Kidney (tissue), 14 donors: ENCODE data around the gene RADIL. TPM values are rescaled to one million over a fixed set of nuclear protein-coding genes. Genes with fewer than 3 reads are reported as not detected.

Source experiments
- DNase-seq, 5 donors: peaks; one replicate each; pipeline ENCODE4 v3.0.0-alpha.2; 2013 to 2020
- FAIRE-seq: peaks from 2 replicates; lab custom pipeline; 2012; peaks lifted over from hg19 to GRCh38; lab: Jason Lieb, UNC
- H3K27ac ChIP-seq, 2 donors: one replicate each; pipeline ENCODE4 v1.7.0; 2013; ENCODE audit warnings: low read depth in 2 of 2, low read length in 2 of 2, inconsistent platforms in 1 of 2
- H3K27me3 ChIP-seq: one replicate; pipeline ENCODE4 v1.7.1; 2013; ENCODE audit warnings: low read length, inconsistent platforms; ENCODE audit not compliant: control insufficient read depth, insufficient read depth
- H3K36me3 ChIP-seq, 3 donors: one replicate each; pipeline versions ENCODE4 v1.7.0 to v1.7.1; 2013; ENCODE audit warnings: low read length in 3 of 3, control low read depth in 1 of 3, inconsistent platforms in 1 of 3; ENCODE audit not compliant: insufficient read depth in 3 of 3, control insufficient read depth in 2 of 3
- H3K4me1 ChIP-seq, 3 donors: one replicate each; pipeline versions ENCODE4 v1.7.0 to v1.7.1; 2013; ENCODE audit warnings: low read length in 3 of 3, inconsistent platforms in 1 of 3, low read depth in 1 of 3; ENCODE audit not compliant: control insufficient read depth in 2 of 3, insufficient read depth in 2 of 3
- H3K4me3 ChIP-seq, 3 donors: one replicate each; pipeline versions ENCODE4 v1.7.0 to v1.8.1; 2013; ENCODE audit warnings: low read length in 3 of 3, control low read depth in 1 of 3, inconsistent platforms in 1 of 3
- H3K9ac ChIP-seq, 3 donors: one replicate each; pipeline versions ENCODE4 v1.7.0 to v1.7.1; 2013; ENCODE audit warnings: low read length in 3 of 3, control low read depth in 1 of 3, inconsistent platforms in 1 of 3
- H3K9me3 ChIP-seq, 3 donors: one replicate each; pipeline versions ENCODE4 v1.7.0 to v1.7.1; 2013; ENCODE audit warnings: low read length in 3 of 3, control low read depth in 1 of 3, inconsistent platforms in 1 of 3; ENCODE audit not compliant: control insufficient read depth in 2 of 3, insufficient read depth in 1 of 3
- CTCF ChIP-seq: IDR thresholded peaks from 3 replicates; pipeline ENCODE4 v1.5.1; 2012; ENCODE audit warnings: mild to moderate bottlenecking, moderate library complexity, borderline replicate concordance; ENCODE audit not compliant: insufficient read depth; ENCODE audit errors: extremely low read depth
- intact Hi-C: fragments of 100-400 bp; cut with DNase I; formaldehyde crosslinking; loops from one replicate; pipeline ENCODE4 v1.11.1; 2022
- polyA plus RNA-seq: library from polyadenylated mRNA; stranded (reverse); fragments of 350-450 nt; fragmentation: Illumina TruSeq; extraction: RNeasy Lipid Tissue Mini Kit (QIAGEN cat#74804); gene quantifications from one replicate; pipeline ENCODE4 v1.2.3, GENCODE V29; 2014; ENCODE audit warnings: low read depth, low replicate concordance; ENCODE audit not compliant: insufficient read depth
- total RNA-seq: library from RNA; stranded (reverse); fragmentation: NEBNext Ultra II Directional; extraction: Animal tissue kit (Norgen Biotek cat#: 25700); gene quantifications from one replicate; pipeline ENCODE4 v1.2.1, GENCODE V29; 2021
- donor health status: control.
- donor health status: control.
- donor health status: control.
- donor health status: control.
- donor health status: control.
- donor health status: DM: yes; HTN: yes; CAD: no.
- donor health status: Normal renal cell carcinoma (clear cell type).

Gene RADIL
- total and polyA plus RNA-seq, 2 donors from 2014 or later = 1.0 to 1.7 TPM

- Histone ChIP-seq H3K4me3 (no peak overlapping the region), H3K9me3 (no peaks in the 10 kb centered on the region), H3K9ac (no peak overlapping the region), H3K4me1 (no peaks in the 10 kb centered on the region), H3K27me3 (no peaks in the 10 kb centered on the region), H3K36me3 (no peaks in the 10 kb centered on the region), H3K27ac (peak overlapping the region in 1 of 2 donors; percentile 47)
- DNase-seq (no peak), FAIRE-seq (no peak)
- intact Hi-C loops = no loop called here
- TF ChIP-seq CTCF = no peak
These were observed 75.0 kb downstream of the RADIL start for GRCh38 chr7:4808565-4808964.

GRCh38 chr7:4808026-4808425 lies 75.5 kb downstream of the RADIL start:
- TF ChIP-seq CTCF = no peak
- no peak for DNase-seq
- Histone ChIP-seq H3K36me3 (no peaks in the 10 kb centered on the region), H3K9ac (no peak overlapping the region), H3K9me3 (no peaks in the 10 kb centered on the region), H3K27ac (no peak overlapping the region), H3K27me3 (no peaks in the 10 kb centered on the region), H3K4me3 (no peak overlapping the region), H3K4me1 (no peaks in the 10 kb centered on the region)
- intact Hi-C loops = no loop called here
- no peak for FAIRE-seq

DNA sequence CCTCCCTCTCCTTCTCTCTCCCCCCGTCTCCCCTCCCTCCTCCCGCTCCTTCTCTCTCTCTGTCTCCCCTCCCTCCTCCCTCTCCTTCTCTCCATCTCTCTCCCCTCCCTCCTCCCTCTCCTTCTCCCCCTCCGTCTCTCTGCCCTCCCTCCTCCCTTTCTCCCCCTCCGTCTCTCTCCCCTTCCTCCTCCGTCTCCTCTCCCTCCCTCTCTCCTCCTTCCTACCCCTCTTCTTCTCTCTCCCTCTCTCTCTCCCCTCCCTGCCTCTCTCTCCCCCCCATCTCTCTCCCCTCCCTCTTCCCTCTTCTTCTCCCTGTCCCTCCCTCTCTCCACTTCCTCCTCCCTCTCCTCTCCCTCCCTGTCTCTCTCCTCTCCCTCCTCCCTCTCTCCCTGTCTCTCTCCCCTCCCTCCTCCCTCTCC lies 75.9 kb downstream of the RADIL start:
- intact Hi-C loops = no loop called here
- H3K4me3 ChIP-seq = no peak overlapping the region
- H3K4me1 ChIP-seq = no peaks in the 10 kb centered on the region
- no peaks in the 10 kb centered on the region for H3K36me3 ChIP-seq
- FAIRE-seq = no peak
- no peaks in the 10 kb centered on the region for H3K9me3 ChIP-seq
- no peak for TF ChIP-seq CTCF
- no peak overlapping the region for H3K9ac ChIP-seq
- DNase-seq = peak in 1 of 5 donors; percentile 71
- no peaks in the 10 kb centered on the region for H3K27me3 ChIP-seq
- H3K27ac ChIP-seq = peak overlapping the region in 1 of 2 donors; percentile 37

- H3K4me1 ChIP-seq = no peaks in the 10 kb centered on the region
- FAIRE-seq (no peak), DNase-seq (no peak)
- H3K36me3 ChIP-seq = no peaks in the 10 kb centered on the region
- H3K27me3 ChIP-seq = no peaks in the 10 kb centered on the region
- intact Hi-C loops = no loop called here
- H3K9ac ChIP-seq = no peak overlapping the region
- H3K9me3 ChIP-seq = no peaks in the 10 kb centered on the region
- H3K27ac ChIP-seq = peak overlapping the region in 1 of 2 donors; percentile 37
- no peak for TF ChIP-seq CTCF
- no peak overlapping the region for H3K4me3 ChIP-seq
These were observed 76.4 kb downstream of the RADIL start for GRCh38 chr7:4806983-4807597.
